A549 (cell line): ENCODE measurements around the gene RAPGEF4.

Experiments used
- EP300 ChIP-seq, 2 experiments: fragments of >200 bp; sonication (Bioruptor Twin); formaldehyde crosslinking; IDR thresholded peaks; 2 replicates in 1 of 2; 3 replicates in 1 of 2; pipeline ENCODE4 v1.6.1; 2016 to 2017
- JUN ChIP-seq, 2 experiments: fragments of >200 bp; sonication (Bioruptor Twin); formaldehyde crosslinking; IDR thresholded peaks; 2 replicates in 1 of 2; 3 replicates in 1 of 2; pipeline ENCODE4 v1.6.1; 2016 to 2017
- RARB ChIP-seq: fragments of 250-450 bp; sonication (Bioruptor Pico); IDR thresholded peaks from 2 replicates; pipeline ENCODE4 v1.8.0; 2021; ENCODE audit warnings: mild to moderate bottlenecking, moderate library complexity
- SMC3 ChIP-seq: fragments of >200 bp; sonication (Bioruptor Twin); formaldehyde crosslinking; IDR thresholded peaks from 3 replicates; pipeline ENCODE4 v1.6.1; 2018; ENCODE audit warnings: inconsistent platforms
- USF2 ChIP-seq: fragments of 450-650 bp; IDR thresholded peaks from 2 replicates; pipeline ENCODE4 v1.6.1; 2014; ENCODE audit warnings: antibody characterized with exemption
- ZNF302 ChIP-seq: fragments of 250-450 bp; sonication (Bioruptor Pico); IDR thresholded peaks from 2 replicates; pipeline ENCODE4 v1.9.0; 2021; ENCODE audit warnings: inconsistent platforms, mild to moderate bottlenecking, moderate library complexity
- TF ChIP-seq, protein P1 (sequence below): fragments of >200 bp; sonication (Bioruptor Twin); formaldehyde crosslinking; IDR thresholded peaks from 3 replicates; pipeline ENCODE4 v1.5.1; 2016
- TF ChIP-seq, protein P2 (sequence below): IDR thresholded peaks from 2 replicates; pipeline ENCODE4 v1.6.1; 2012
- TF ChIP-seq, protein P3 (sequence below): fragments of 200-600 bp; sonication (generic); IDR thresholded peaks from 2 replicates; pipeline ENCODE4 v1.6.1; 2016; ENCODE audit warnings: antibody characterized with exemption, mild to moderate bottlenecking, moderate library complexity

DNA sequence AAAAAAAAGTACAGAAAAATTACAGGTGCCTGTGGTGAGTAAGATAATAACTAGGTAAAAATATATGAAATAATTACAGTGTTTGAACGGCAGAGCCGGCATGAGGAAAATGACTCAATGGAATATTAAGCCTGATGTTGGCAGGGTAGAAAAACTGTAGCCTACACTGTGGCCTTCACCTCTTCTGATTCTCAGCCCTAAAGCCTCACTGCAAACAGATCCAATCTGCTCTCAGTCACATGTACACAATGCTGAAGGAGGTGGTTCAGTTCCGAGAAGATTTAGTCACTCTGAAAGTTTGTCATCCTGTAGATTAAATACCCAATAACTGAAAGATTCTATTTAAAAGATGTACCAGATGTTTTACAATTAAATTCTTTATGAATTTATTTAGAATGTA, 273.1 kb downstream of the RAPGEF4 start:
- TF ChIP-seq EP300 (IDR thresholded peaks at IDR 0.05) = no peak
- TF ChIP-seq, protein P1, sequence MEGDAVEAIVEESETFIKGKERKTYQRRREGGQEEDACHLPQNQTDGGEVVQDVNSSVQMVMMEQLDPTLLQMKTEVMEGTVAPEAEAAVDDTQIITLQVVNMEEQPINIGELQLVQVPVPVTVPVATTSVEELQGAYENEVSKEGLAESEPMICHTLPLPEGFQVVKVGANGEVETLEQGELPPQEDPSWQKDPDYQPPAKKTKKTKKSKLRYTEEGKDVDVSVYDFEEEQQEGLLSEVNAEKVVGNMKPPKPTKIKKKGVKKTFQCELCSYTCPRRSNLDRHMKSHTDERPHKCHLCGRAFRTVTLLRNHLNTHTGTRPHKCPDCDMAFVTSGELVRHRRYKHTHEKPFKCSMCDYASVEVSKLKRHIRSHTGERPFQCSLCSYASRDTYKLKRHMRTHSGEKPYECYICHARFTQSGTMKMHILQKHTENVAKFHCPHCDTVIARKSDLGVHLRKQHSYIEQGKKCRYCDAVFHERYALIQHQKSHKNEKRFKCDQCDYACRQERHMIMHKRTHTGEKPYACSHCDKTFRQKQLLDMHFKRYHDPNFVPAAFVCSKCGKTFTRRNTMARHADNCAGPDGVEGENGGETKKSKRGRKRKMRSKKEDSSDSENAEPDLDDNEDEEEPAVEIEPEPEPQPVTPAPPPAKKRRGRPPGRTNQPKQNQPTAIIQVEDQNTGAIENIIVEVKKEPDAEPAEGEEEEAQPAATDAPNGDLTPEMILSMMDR = no peak
- no peak for TF ChIP-seq JUN (IDR thresholded peaks at IDR 0.05)
- no peak for TF ChIP-seq RARB
- TF ChIP-seq SMC3 = no peak
- TF ChIP-seq ZNF302 (CRISPR knock-in tag) = no peak
- TF ChIP-seq USF2 = no peak
- TF ChIP-seq, protein P2, sequence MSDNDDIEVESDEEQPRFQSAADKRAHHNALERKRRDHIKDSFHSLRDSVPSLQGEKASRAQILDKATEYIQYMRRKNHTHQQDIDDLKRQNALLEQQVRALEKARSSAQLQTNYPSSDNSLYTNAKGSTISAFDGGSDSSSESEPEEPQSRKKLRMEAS = no peak
- TF ChIP-seq, protein P3, sequence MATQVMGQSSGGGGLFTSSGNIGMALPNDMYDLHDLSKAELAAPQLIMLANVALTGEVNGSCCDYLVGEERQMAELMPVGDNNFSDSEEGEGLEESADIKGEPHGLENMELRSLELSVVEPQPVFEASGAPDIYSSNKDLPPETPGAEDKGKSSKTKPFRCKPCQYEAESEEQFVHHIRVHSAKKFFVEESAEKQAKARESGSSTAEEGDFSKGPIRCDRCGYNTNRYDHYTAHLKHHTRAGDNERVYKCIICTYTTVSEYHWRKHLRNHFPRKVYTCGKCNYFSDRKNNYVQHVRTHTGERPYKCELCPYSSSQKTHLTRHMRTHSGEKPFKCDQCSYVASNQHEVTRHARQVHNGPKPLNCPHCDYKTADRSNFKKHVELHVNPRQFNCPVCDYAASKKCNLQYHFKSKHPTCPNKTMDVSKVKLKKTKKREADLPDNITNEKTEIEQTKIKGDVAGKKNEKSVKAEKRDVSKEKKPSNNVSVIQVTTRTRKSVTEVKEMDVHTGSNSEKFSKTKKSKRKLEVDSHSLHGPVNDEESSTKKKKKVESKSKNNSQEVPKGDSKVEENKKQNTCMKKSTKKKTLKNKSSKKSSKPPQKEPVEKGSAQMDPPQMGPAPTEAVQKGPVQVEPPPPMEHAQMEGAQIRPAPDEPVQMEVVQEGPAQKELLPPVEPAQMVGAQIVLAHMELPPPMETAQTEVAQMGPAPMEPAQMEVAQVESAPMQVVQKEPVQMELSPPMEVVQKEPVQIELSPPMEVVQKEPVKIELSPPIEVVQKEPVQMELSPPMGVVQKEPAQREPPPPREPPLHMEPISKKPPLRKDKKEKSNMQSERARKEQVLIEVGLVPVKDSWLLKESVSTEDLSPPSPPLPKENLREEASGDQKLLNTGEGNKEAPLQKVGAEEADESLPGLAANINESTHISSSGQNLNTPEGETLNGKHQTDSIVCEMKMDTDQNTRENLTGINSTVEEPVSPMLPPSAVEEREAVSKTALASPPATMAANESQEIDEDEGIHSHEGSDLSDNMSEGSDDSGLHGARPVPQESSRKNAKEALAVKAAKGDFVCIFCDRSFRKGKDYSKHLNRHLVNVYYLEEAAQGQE = no peak
